Measurements from ENCODE around the gene NBR1.
"Not testable (repeated sequence)": the region's sequence is repeated elsewhere in the genome, so short reads cannot be mapped to it uniquely, and the experiment has no call there.

The NBR1 gene

GRCh38 chr17:43170766-43171585 lies at the start of gene NBR1:
Gene NBR1, plus strand, starts transcription at chr17:43171214. Its CDS starts 4,586 bp downstream, at chr17:43175800.
- DNase-seq, result peak; percentile 91

DNA sequence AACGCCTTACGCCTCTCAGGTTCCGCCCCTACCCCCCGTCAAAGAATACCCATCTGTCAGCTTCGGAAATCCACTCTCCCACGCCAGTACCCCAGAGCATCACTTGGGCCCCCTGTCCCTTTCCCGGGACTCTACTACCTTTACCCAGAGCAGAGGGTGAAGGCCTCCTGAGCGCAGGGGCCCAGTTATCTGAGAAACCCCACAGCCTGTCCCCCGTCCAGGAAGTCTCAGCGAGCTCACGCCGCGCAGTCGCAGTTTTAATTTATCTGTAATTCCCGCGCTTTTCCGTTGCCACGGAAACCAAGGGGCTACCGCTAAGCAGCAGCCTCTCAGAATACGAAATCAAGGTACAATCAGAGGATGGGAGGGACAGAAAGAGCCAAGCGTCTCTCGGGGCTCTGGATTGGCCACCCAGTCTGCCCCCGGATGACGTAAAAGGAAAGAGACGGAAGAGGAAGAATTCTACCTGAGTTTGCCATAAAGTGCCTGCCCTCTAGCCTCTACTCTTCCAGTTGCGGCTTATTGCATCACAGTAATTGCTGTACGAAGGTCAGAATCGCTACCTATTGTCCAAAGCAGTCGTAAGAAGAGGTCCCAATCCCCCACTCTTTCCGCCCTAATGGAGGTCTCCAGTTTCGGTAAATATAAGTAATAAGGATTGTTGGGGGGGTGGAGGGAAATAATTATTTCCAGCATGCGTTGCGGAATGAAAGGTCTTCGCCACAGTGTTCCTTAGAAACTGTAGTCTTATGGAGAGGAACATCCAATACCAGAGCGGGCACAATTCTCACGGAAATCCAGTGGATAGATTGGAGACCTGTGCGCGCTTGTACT lies 45.7 kb upstream of the NBR1 start, which contains the start of gene BRCA1:
TSS of gene BRCA1 (minus strand) at position 232 of the 834 bp plus-strand sequence. CDS start 1,268 bp downstream, outside the sequence.
- DNase-seq, result peak; percentile 95

GRCh38 chr17:43125967-43126910 lies 44.8 kb upstream of the NBR1 start:
- peak; percentile 49 for DNase-seq

- no peak for DNase-seq
Measured at GRCh38 chr17:43126911-43127290, 44.1 kb upstream of the NBR1 start.

DNA sequence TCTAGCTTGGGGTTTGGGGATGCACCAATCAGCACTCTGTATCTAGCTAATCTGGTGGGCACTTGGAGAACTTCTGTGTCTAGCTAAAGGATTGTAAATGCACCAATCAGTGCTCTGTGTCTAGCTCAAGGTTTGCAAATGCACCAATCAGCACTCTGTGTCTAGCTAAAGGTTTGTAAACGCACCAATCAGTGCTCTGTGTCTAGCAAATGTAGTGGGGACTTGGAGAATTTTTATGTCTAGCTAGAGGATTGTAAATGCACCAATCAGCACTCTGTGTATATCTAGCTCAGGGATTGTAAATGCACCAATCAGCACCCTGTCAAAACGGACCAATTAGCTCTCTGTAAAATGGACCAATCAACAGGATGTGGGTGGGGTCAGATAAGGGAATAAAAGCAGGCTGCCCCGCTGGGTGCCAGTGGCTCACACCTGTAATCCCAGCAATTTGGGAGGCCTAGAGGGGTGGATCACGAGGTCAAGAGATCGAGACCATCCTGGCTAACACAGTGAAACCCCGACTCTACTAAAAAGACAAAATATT lies 43.6 kb upstream of the NBR1 start:
- DNase-seq, result peak; percentile 42

- DNase-seq, result no peak
Measured at GRCh38 chr17:43129671-43130010, 41.4 kb upstream of the NBR1 start.

- DNase-seq, result peak; percentile 12
Measured at GRCh38 chr17:43132117-43132516, 38.9 kb upstream of the NBR1 start.

- DNase-seq, result peak; percentile 17
Measured at GRCh38 chr17:43133439-43133838, 37.6 kb upstream of the NBR1 start.

DNA sequence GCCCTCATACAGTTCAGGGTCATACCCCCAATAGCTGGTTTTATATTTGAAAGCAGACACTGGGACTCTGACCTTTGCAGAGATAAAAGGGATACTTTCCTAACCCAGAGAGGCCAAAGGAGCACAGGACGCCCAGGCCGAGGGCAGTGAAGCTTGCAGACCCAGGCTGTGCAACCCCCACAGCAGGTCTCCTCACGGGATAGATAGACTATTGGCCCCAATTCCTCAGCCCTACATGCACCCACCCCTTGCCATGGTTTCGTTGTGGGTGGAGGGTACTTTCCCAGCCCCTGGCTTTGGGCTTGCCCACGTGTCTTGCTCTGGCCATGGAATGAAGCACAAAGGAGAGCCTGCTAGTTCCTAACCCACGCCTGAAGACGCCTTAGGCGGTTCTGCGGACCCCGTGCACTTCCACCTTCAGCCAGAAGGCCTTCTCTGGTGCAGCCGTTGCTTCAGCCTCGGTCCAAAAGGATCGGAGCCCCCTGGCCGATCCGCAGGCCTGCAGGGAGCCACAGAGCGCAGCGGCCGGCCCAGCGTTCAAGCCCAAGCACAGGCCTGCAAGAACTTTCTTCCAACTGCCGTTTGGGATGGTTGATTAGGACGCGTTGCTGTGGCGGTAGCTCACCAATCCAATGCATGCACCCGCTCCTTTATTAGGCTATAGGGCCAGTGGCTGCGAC lies 36.1 kb upstream of the NBR1 start:
- peak; percentile 33 for DNase-seq

- DNase-seq, result peak; percentile 46
Measured at GRCh38 chr17:43135454-43135819, 35.6 kb upstream of the NBR1 start.

- DNase-seq, result not testable (repeated sequence)
Measured at GRCh38 chr17:43136574-43136973, 34.4 kb upstream of the NBR1 start.

- DNase-seq, result peak; percentile 37
Measured at GRCh38 chr17:43138531-43138930, 32.5 kb upstream of the NBR1 start.

DNA sequence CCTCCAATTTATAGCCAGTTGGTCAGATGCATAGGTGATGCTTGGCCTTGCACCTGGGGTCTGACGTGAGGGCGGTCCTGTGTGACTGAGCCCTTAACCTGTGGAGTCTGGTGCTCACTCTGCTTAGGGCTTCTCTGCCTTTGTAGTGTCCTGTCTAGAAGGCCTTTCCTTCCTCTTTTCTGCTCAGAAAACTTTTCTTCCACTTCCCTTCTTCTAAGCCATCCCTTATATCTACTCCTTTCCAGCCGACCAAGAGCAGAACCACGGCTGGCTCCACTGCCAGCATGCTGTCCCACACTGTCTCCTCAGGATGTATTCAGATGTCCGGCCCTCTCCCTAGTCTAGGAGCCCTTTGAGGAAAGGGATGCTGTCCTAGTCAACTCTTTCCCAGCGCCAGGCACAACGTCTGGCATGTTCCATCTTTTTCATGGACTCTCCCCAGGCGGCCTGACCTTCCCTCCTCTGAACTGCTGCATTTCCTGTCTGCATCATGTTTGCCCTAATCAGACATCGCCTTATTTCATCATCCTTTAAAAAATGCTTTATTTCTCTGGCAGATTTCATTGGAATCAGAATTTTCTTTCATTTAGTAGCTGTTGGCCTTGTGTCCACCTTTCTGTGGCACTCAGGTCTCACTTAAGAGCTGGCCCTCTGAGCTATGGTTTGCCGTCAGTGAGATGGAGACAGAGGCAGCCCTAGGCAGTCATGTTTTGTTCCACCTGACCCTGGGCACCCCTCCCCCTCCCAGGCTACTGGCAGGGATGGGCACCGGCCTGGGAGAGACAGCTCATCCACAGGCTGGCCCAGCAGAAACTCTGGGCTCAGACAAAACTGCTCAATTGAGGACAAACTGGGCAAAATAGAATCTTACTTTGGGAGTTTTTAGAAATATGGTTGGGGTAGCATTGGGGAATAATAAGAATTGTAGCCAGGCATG lies 30.4 kb upstream of the NBR1 start:
- DNase-seq, result peak; percentile 28

GRCh38 chr17:43142153-43142552 lies 28.9 kb upstream of the NBR1 start:
- DNase-seq, result peak; percentile 17

DNA sequence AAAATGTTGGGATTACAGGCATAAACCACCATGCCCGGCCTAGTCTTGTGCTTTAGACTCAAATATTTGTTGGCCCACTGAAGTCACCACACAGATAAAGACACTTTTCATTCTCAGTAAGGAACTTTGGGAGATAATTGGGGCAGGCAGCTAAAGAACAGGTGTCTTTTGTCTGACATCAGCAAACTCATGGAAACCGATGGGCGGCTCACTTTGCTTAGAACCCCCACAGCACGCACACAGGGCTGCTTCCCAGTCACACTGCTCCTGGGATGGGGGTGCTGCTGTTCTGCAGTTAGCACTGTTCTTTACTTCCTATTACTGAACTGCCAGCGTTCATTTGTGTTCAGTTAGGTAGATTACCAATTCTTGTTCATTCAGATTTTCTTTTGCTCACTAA lies 27.8 kb upstream of the NBR1 start:
- peak; percentile 23 for DNase-seq

GRCh38 chr17:43146649-43147048 lies 24.4 kb upstream of the NBR1 start:
- peak; percentile 1 for DNase-seq

DNA sequence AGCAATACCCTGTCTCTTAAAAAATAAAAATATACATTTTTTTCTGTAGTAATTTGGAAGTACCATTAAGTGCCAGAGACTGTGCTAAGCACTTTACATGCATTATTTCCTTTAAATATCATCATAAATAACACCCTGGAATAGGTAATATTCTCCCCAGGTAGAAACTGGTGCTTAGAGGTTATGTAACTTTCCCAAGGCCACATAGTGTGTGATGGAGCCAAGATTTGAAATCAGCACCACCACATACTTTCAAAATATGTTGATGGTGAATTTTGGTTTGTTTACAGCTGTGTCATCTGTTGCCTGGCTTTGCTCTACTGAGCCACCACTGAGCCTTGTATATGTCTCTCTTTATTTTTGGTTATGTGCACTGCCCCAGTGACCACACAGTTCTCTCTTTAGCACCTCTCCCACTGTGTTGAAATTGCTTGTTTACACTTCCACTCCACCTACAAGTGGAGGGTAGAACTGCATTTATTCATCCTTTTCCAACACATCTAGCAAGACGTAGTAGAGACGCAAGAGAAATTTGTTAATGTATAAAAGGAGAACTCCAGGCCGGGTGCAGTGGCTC lies 19.0 kb upstream of the NBR1 start:
- no peak for DNase-seq

DNA sequence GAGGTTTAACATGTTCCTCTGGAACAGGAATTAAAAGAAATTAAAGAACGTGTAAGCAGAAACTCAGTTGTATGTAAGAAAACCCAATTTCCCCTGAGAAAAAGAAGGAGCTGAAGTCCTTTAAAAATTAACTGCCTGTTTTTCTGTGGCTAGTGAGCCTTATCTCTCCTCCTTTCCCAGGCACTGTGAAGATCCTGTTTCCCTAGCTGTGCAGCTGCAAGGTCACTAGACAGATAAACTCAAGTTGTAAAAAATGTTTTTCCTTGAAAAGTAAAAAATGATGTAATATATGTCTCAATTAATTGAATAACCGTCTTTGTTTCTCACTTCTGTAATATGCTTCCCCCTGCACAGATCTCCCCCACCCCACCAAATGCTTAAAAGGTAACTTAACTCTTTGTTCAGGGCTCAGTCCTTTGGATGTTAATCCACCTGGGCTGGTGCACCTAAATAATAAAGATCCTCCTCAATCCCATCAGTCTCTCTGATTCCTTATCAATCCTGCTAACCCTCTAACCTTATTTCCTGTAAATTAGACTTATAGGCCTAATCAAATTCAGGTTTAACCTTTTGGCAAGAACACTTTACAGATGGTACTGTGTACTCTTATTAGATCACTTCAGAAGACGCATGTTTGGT lies 17.7 kb upstream of the NBR1 start:
- DNase-seq, result not testable (repeated sequence)

GRCh38 chr17:43155666-43156065 lies 15.3 kb upstream of the NBR1 start:
- DNase-seq, result no peak

GRCh38 chr17:43159232-43159631 lies 11.8 kb upstream of the NBR1 start:
- not testable (repeated sequence) for DNase-seq

Measured in activated CD8-positive, alpha-beta memory T cell treated with anti-CD3 and anti-CD28 coated beads, Interleukin-2, amount 50 U/mL, for 48 hours (primary cell).